ENCODE data around the gene ZNF616.
"Not testable (repeated sequence)": the region's sequence is repeated elsewhere in the genome, so short reads cannot be mapped to it uniquely, and the experiment has no call there.

ZNF616 gene

GRCh38 chr19:52112624-52113023, 27.1 kb downstream of the ZNF616 start:
- no peak overlapping the region for H3K4me3 ChIP-seq (ENCODE audit: low read depth, low read length)

- H3K4me3 ChIP-seq (ENCODE audit: low read depth, low read length): no peak overlapping the region
Observed at GRCh38 chr19:52110780-52111179, 29.0 kb downstream of the ZNF616 start.

GRCh38 chr19:52102782-52103181, 37.0 kb downstream of the ZNF616 start:
- no peak overlapping the region for H3K4me3 ChIP-seq (ENCODE audit: low read depth, low read length)

- H3K4me3 ChIP-seq (ENCODE audit: low read depth, low read length): no peak overlapping the region
Observed at GRCh38 chr19:52101866-52102562, 37.7 kb downstream of the ZNF616 start.

- no peak overlapping the region for H3K4me3 ChIP-seq (ENCODE audit: low read depth, low read length)
Observed at GRCh38 chr19:52099497-52100138, 40.1 kb downstream of the ZNF616 start.

- not testable (repeated sequence) for H3K4me3 ChIP-seq (ENCODE audit: low read depth, low read length)
Observed at GRCh38 chr19:52096416-52096815, 43.3 kb downstream of the ZNF616 start.

GRCh38 chr19:52095172-52096014, 44.3 kb downstream of the ZNF616 start, which contains the start of gene ZNF841:
TSS of gene ZNF841 (minus strand) at chr19:52095765. CDS start at chr19:52084801, 10,964 bp downstream.
- peak within 1 kb of the TSS; percentile 98 for H3K4me3 ChIP-seq (ENCODE audit: low read depth, low read length)

GRCh38 chr19:52094526-52095130, 45.1 kb downstream of the ZNF616 start:
- H3K4me3 ChIP-seq (ENCODE audit: low read depth, low read length): peak overlapping the region; percentile 98

GRCh38 chr19:52086481-52086880, 53.3 kb downstream of the ZNF616 start:
- no peak overlapping the region for H3K4me3 ChIP-seq (ENCODE audit: low read depth, low read length)

- no peak overlapping the region for H3K4me3 ChIP-seq (ENCODE audit: low read depth, low read length)
Observed at GRCh38 chr19:52070496-52070895, 69.2 kb downstream of the ZNF616 start.

- H3K4me3 ChIP-seq (ENCODE audit: low read depth, low read length): no peak overlapping the region
Observed at GRCh38 chr19:52069653-52070052, 70.1 kb downstream of the ZNF616 start.

GRCh38 chr19:52066258-52066863, 73.4 kb downstream of the ZNF616 start:
- no peak overlapping the region for H3K4me3 ChIP-seq (ENCODE audit: low read depth, low read length)

GRCh38 chr19:52065399-52065798, 74.3 kb downstream of the ZNF616 start:
- H3K4me3 ChIP-seq (ENCODE audit: low read depth, low read length): no peak overlapping the region
